GM21619 (cell line): ENCODE measurements around the gene TPTE2.
"Not testable (repeated sequence)": the region's sequence is repeated elsewhere in the genome, so short reads cannot be mapped to it uniquely, and the experiment has no call there.

Source experiments
- ATAC-seq: cut with Tn5 transposase; IDR thresholded peaks from one replicate; pipeline ENCODE4 v1.9.1; 2021; ENCODE audit not compliant: unreplicated experiment

The TPTE2 gene

GRCh38 chr13:19561127-19561582, at the start of gene TPTE2:
Gene TPTE2, minus strand, starts transcription at chr13:19561532. Its CDS starts 58,298 bp downstream, at chr13:19503234.
- not testable (repeated sequence) for ATAC-seq

GRCh38 chr13:19607523-19608078, 46.3 kb upstream of the TPTE2 start:
- no peak for ATAC-seq

GRCh38 chr13:19606737-19607136, 45.4 kb upstream of the TPTE2 start:
- no peak for ATAC-seq

GRCh38 chr13:19606152-19606551, 44.8 kb upstream of the TPTE2 start:
- no peak for ATAC-seq

GRCh38 chr13:19605161-19605955, 44.0 kb upstream of the TPTE2 start:
- no peak for ATAC-seq

GRCh38 chr13:19604306-19604705, 43.0 kb upstream of the TPTE2 start:
- ATAC-seq, result no peak

GRCh38 chr13:19601749-19602725, 40.7 kb upstream of the TPTE2 start:
- ATAC-seq, result peak; percentile 70

- no peak for ATAC-seq
Observed at GRCh38 chr13:19597523-19597922, 36.2 kb upstream of the TPTE2 start.

GRCh38 chr13:19596960-19597361, 35.6 kb upstream of the TPTE2 start:
- no peak for ATAC-seq

GRCh38 chr13:19596086-19596485, 34.8 kb upstream of the TPTE2 start:
- no peak for ATAC-seq

GRCh38 chr13:19592657-19593180, 31.4 kb upstream of the TPTE2 start:
- no peak for ATAC-seq

GRCh38 chr13:19591864-19592263, 30.5 kb upstream of the TPTE2 start:
- no peak for ATAC-seq

- ATAC-seq, result no peak
Observed at GRCh38 chr13:19590423-19590822, 29.1 kb upstream of the TPTE2 start.

GRCh38 chr13:19589312-19589711, 28.0 kb upstream of the TPTE2 start:
- ATAC-seq, result no peak

GRCh38 chr13:19587635-19588300, 26.4 kb upstream of the TPTE2 start:
- peak; percentile 61 for ATAC-seq

GRCh38 chr13:19586904-19587634, 25.7 kb upstream of the TPTE2 start:
- peak; percentile 82 for ATAC-seq

GRCh38 chr13:19581675-19582074, 20.3 kb upstream of the TPTE2 start:
- ATAC-seq, result no peak

GRCh38 chr13:19575230-19575629, 13.9 kb upstream of the TPTE2 start:
- no peak for ATAC-seq

- ATAC-seq, result no peak
Observed at GRCh38 chr13:19573120-19573716, 11.9 kb upstream of the TPTE2 start.
